ENCODE data around the gene NPBWR2. TPM values are rescaled to one million over a fixed set of nuclear protein-coding genes. Genes with fewer than 3 reads are reported as not detected.
"Not testable (repeated sequence)": the region's sequence is repeated elsewhere in the genome, so short reads cannot be mapped to it uniquely, and the experiment has no call there.

Gene NPBWR2
- total RNA-seq, 1 donor from 2014 or later = not detected

DNA sequence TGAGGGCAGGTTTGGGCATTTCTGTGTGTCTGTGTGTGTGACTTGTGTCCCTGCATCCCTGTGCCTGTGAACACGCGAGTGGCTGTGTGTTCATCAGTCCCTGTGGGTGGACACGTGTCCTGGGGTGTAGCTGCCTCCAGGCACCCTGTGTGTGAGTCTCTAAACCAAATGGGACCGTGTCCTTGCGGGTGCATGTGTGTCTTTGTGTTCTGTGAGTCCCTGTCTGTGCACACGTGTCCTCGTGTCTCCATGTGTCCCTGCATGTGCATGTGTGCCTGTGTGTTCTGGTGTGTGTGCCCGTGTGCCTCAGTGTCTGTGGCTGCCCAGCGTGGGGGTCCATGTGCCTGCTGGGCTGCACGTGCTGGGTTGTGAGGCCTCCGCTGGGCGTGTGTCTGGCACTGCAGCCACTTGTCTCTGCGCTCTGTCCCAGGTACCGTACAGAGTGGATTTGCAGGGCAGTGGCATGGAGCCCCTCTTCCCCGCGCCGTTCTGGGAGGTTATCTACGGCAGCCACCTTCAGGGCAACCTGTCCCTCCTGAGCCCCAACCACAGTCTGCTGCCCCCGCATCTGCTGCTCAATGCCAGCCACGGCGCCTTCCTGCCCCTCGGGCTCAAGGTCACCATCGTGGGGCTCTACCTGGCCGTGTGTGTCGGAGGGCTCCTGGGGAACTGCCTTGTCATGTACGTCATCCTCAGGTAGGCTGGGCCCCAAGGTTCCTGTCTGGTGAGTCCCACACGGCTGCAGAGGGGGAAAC lies 14.9 kb downstream of the NPBWR2 start:
- H3K27ac Mint-ChIP-seq = no peak overlapping the region
- TF ChIP-seq, protein P1, sequence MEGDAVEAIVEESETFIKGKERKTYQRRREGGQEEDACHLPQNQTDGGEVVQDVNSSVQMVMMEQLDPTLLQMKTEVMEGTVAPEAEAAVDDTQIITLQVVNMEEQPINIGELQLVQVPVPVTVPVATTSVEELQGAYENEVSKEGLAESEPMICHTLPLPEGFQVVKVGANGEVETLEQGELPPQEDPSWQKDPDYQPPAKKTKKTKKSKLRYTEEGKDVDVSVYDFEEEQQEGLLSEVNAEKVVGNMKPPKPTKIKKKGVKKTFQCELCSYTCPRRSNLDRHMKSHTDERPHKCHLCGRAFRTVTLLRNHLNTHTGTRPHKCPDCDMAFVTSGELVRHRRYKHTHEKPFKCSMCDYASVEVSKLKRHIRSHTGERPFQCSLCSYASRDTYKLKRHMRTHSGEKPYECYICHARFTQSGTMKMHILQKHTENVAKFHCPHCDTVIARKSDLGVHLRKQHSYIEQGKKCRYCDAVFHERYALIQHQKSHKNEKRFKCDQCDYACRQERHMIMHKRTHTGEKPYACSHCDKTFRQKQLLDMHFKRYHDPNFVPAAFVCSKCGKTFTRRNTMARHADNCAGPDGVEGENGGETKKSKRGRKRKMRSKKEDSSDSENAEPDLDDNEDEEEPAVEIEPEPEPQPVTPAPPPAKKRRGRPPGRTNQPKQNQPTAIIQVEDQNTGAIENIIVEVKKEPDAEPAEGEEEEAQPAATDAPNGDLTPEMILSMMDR (IDR thresholded peaks at IDR 0.05; ENCODE audit: unreplicated experiment) = no peak

DNA sequence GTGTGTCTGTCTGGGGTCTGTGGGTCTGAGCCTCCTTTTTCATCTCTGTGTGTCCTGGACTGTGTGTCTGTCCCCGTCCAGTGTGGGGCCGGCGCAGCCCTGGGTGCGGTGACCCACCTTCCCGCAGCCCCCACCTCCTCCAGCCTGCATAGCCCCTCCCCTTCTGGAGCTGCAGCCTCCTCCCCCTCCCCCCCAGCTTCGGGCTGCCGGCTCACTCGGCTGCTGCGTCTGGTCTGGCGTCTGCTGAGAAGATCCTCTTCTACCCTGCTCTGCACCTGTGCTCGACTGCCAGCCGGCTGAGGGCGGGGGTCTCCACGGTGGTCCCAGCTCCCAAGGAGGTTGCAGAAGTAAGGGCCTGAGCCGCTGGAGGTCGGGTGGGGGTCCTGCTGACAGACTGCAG lies 15.6 kb downstream of the NPBWR2 start:
- DNase-seq (ENCODE audit: low spot score, unreplicated experiment) = no peak
- peaks cover 2% of the 10 kb centered on the region for H3K9me3 Mint-ChIP-seq (ENCODE audit: low read depth)
- peaks cover 6% of the 10 kb centered on the region for H3K4me1 Mint-ChIP-seq (ENCODE audit: low read depth)
- TF ChIP-seq, protein P1 (IDR thresholded peaks at IDR 0.05; ENCODE audit: unreplicated experiment) = no peak
- H3K4me3 Mint-ChIP-seq (ENCODE audit: low read depth) = no peak overlapping the region
- H3K27me3 Mint-ChIP-seq = peaks cover 33% of the 10 kb centered on the region
- H3K36me3 Mint-ChIP-seq (ENCODE audit: insufficient read depth) = peaks cover under 1% of the 10 kb centered on the region
- no peak overlapping the region for H3K27ac Mint-ChIP-seq

More for the DNA sequence above, 14.9 kb downstream of the NPBWR2 start:
- H3K4me1 Mint-ChIP-seq (ENCODE audit: low read depth) = peaks cover 6% of the 10 kb centered on the region
- peaks cover 5% of the 10 kb centered on the region for H3K9me3 Mint-ChIP-seq (ENCODE audit: low read depth)
- no peak for DNase-seq (ENCODE audit: low spot score, unreplicated experiment)
- H3K4me3 Mint-ChIP-seq (ENCODE audit: low read depth) = no peak overlapping the region
- peaks cover 33% of the 10 kb centered on the region for H3K27me3 Mint-ChIP-seq
- H3K36me3 Mint-ChIP-seq (ENCODE audit: insufficient read depth) = peaks cover 2% of the 10 kb centered on the region

DNA sequence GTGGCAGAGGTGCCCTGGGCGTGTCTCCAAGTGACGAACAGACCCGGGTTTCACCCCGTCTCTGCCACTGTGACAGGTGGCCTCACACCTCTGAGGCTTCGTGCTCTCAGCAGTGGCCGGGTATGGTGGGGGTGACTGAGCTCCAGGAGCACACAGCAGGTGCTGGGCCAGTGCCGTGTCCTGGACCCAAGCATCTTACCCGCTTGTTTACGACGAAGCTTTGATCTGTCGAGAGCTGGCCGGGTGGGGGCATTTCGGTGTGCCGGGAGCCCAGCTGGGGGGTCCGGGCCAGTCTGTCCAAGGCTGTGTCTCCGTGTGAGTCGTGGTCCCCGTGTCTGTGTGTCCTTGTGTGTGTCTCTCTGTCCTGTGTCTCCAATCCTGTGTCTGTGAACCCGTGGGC lies 16.0 kb downstream of the NPBWR2 start:
- Mint-ChIP-seq H3K4me1 (ENCODE audit: low read depth) (peaks cover 6% of the 10 kb centered on the region), H3K36me3 (ENCODE audit: insufficient read depth) (no peaks in the 10 kb centered on the region), H3K9me3 (ENCODE audit: low read depth) (no peaks in the 10 kb centered on the region), H3K4me3 (ENCODE audit: low read depth) (no peak overlapping the region), H3K27me3 (peaks cover 38% of the 10 kb centered on the region), H3K27ac (no peak overlapping the region)
- TF ChIP-seq, protein P1 (IDR thresholded peaks at IDR 0.05; ENCODE audit: unreplicated experiment) = no peak
- no peak for DNase-seq (ENCODE audit: low spot score, unreplicated experiment)

DNA sequence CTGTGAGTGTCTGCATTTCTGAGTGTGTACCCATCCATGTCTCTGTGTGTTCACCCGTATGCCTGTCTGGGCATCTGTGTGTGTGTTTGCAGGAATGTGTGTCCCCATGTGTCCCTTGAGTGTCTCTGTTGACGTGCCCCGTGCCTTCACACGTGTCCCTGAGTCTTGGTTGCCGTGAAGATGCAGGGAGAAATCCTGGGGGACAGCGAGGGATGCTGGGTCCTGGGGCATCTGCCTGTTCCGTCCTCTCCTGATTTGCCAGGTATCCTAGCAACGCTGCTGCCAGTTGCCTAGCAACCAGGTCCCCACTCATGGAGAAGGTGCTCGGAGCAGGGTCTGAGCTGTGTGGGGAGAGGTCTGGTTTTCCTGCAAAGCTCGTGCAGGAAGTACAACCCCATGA lies 17.2 kb downstream of the NPBWR2 start:
- no peak for DNase-seq (ENCODE audit: low spot score, unreplicated experiment)
- peaks cover 50% of the 10 kb centered on the region for H3K27me3 Mint-ChIP-seq
- H3K36me3 Mint-ChIP-seq (ENCODE audit: insufficient read depth) = no peaks in the 10 kb centered on the region
- H3K4me3 Mint-ChIP-seq (ENCODE audit: low read depth) = no peak overlapping the region
- peaks cover 6% of the 10 kb centered on the region for H3K4me1 Mint-ChIP-seq (ENCODE audit: low read depth)
- no peaks in the 10 kb centered on the region for H3K9me3 Mint-ChIP-seq (ENCODE audit: low read depth)
- TF ChIP-seq, protein P1 (IDR thresholded peaks at IDR 0.05; ENCODE audit: unreplicated experiment) = no peak
- peak overlapping the region; percentile 84 for H3K27ac Mint-ChIP-seq

DNA sequence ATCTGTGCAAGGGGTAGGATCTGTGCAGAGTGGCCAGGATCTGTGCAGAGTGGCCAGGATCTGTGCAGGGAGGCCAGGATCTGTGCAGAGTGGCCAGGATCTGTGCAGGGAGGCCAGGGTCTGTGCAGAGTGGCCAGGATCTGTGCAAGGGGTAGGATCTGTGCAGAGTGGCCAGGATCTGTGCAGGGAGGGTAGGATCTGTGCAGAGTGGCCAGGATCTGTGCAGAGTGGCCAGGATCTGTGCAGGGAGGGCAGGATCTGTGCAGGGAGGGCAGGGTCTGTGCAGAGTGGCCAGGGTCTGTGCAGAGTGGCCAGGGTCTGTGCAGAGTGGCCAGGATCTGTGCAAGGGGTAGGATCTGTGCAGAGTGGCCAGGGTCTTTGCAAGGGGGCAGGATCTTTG lies 18.8 kb downstream of the NPBWR2 start:
- H3K4me1 Mint-ChIP-seq (ENCODE audit: low read depth); H3K9me3 Mint-ChIP-seq (ENCODE audit: low read depth); H3K36me3 Mint-ChIP-seq (ENCODE audit: insufficient read depth); H3K4me3 Mint-ChIP-seq (ENCODE audit: low read depth); DNase-seq (ENCODE audit: low spot score, unreplicated experiment); H3K27ac Mint-ChIP-seq: not testable (repeated sequence)
- peaks cover 58% of the 10 kb centered on the region for H3K27me3 Mint-ChIP-seq

DNA sequence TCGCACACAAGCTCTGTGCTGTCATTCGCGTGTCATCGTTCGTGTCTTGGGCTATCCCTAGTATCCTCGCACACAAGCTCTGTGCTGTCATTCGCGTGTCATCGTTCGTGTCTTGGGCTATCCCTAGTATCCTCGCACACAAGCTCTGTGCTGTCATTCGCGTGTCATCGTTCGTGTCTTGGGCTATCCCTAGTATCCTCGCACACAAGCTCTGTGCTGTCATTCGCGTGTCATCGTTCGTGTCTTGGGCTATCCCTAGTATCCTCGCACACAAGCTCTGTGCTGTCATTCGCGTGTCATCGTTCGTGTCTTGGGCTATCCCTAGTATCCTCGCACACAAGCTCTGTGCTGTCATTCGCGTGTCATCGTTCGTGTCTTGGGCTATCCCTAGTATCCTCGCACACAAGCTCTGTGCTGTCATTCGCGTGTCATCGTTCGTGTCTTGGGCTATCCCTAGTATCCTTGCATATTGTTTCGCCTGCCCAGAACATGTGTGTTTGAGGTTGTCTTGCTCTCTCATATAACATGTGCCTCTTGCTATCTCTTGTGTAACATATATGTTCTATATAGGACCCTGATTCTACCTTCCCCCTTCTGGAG lies 20.0 kb downstream of the NPBWR2 start:
- not testable (repeated sequence) for H3K4me3 Mint-ChIP-seq (ENCODE audit: low read depth); H3K9me3 Mint-ChIP-seq (ENCODE audit: low read depth); H3K4me1 Mint-ChIP-seq (ENCODE audit: low read depth); DNase-seq (ENCODE audit: low spot score, unreplicated experiment); H3K36me3 Mint-ChIP-seq (ENCODE audit: insufficient read depth); H3K27ac Mint-ChIP-seq
- H3K27me3 Mint-ChIP-seq = peaks cover 63% of the 10 kb centered on the region

Measured in progenitor cell of endocrine pancreas (in vitro differentiated cells).